GM19239 (cell line): ENCODE results near the gene PCGF2.

Experiments used
- DNase-seq: peaks from one replicate; pipeline ENCODE4 v3.0.0; 2011; ENCODE audit warnings: low spot score; ENCODE audit not compliant: insufficient read length
- FAIRE-seq: peaks from 2 replicates; lab custom pipeline; 2011; peaks lifted over from hg19 to GRCh38; lab: Jason Lieb, UNC

PCGF2 gene

GRCh38 chr17:38721802-38722201 lies 26.3 kb downstream of the PCGF2 start:
- FAIRE-seq (no peak), DNase-seq (no peak)

GRCh38 chr17:38720941-38721340 lies 27.2 kb downstream of the PCGF2 start:
- DNase-seq = no peak
- no peak for FAIRE-seq

GRCh38 chr17:38719943-38720641 lies 28.0 kb downstream of the PCGF2 start:
- no peak for FAIRE-seq
- no peak for DNase-seq

- FAIRE-seq (no peak), DNase-seq (no peak)
Measured at GRCh38 chr17:38719289-38719942, 28.7 kb downstream of the PCGF2 start.

- no peak for FAIRE-seq
- no peak for DNase-seq
Measured at GRCh38 chr17:38717139-38717745, 30.9 kb downstream of the PCGF2 start.

- no peak for DNase-seq
- no peak for FAIRE-seq
Measured at GRCh38 chr17:38716368-38717005, 31.6 kb downstream of the PCGF2 start.

GRCh38 chr17:38715216-38715943 lies 32.8 kb downstream of the PCGF2 start:
- FAIRE-seq (no peak), DNase-seq (no peak)

- DNase-seq (no peak), FAIRE-seq (no peak)
Measured at GRCh38 chr17:38713456-38714075, 34.6 kb downstream of the PCGF2 start.

- FAIRE-seq (no peak), DNase-seq (no peak)
Measured at GRCh38 chr17:38712593-38712992, 35.5 kb downstream of the PCGF2 start.

GRCh38 chr17:38711792-38712571 lies 36.2 kb downstream of the PCGF2 start:
- no peak for DNase-seq

GRCh38 chr17:38710985-38711384 lies 37.2 kb downstream of the PCGF2 start:
- DNase-seq (no peak), FAIRE-seq (no peak)

More at GRCh38 chr17:38711792-38712571, 36.2 kb downstream of the PCGF2 start:
- FAIRE-seq = no peak

GRCh38 chr17:38710604-38710962 lies 37.6 kb downstream of the PCGF2 start:
- FAIRE-seq (no peak), DNase-seq (no peak)

- DNase-seq (no peak), FAIRE-seq (no peak)
Measured at GRCh38 chr17:38709864-38710603, 38.1 kb downstream of the PCGF2 start.

GRCh38 chr17:38709104-38709820 lies 38.9 kb downstream of the PCGF2 start:
- DNase-seq (no peak), FAIRE-seq (no peak)

- DNase-seq = no peak
- FAIRE-seq = no peak
Measured at GRCh38 chr17:38707678-38708351, 40.3 kb downstream of the PCGF2 start.

GRCh38 chr17:38706505-38707216 lies 41.5 kb downstream of the PCGF2 start:
- FAIRE-seq = no peak

More at GRCh38 chr17:38706505-38707216, 41.5 kb downstream of the PCGF2 start:
- no peak for DNase-seq
